Measurements from ENCODE around the gene SHISA7. TPM values are rescaled to one million over a fixed set of nuclear protein-coding genes. Genes with fewer than 3 reads are reported as not detected.

Gene SHISA7
- total and polyA plus RNA-seq, 11 donors = not detected

DNA sequence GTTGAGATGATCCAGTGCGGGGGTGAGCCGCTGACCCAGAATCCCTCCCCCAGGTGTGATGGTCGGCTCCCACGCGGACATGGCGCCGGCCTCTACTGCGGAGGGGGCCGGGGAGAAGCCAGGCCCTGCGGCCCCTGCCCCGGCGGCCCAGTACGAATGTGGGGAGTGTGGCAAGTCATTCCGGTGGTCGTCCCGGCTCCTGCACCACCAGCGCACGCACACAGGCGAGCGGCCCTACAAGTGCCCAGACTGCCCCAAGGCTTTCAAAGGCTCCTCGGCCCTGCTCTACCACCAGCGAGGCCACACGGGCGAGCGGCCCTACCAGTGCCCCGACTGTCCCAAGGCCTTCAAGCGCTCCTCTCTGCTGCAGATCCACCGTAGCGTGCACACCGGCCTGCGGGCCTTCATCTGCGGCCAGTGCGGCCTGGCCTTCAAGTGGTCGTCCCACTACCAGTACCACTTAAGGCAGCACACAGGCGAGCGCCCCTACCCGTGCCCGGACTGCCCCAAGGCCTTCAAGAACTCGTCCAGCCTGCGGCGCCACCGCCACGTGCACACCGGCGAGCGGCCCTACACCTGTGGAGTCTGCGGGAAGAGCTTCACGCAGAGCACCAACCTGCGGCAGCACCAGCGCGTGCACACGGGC is 38.2 kb upstream of the SHISA7 start:
- intact Hi-C loops (cut with DNase I) = no loop called here
- H3K4me3 ChIP-seq = no peak overlapping the region
- H3K27ac ChIP-seq = no peak overlapping the region
- H3K27me3 ChIP-seq = peaks cover 0 to 6% (median 0%) of the 10 kb centered on the region in 9 donors
- no peak for ATAC-seq
- H3K36me3 ChIP-seq = peaks cover 0 to 23% (median 10%) of the 10 kb centered on the region in 9 donors
- peaks cover 7 to 57% (median 38%) of the 10 kb centered on the region in 12 donors for H3K4me1 ChIP-seq
- WGBS, 4 donors = 94 to 96% (median 96%) methylated on average over 25 to 52 of the region's 52 CpGs
- H3K9me3 ChIP-seq = no peaks in the 10 kb centered on the region
- DNase-seq = peak in 1 of 5 donors; percentile 25
- TF ChIP-seq, protein P1, sequence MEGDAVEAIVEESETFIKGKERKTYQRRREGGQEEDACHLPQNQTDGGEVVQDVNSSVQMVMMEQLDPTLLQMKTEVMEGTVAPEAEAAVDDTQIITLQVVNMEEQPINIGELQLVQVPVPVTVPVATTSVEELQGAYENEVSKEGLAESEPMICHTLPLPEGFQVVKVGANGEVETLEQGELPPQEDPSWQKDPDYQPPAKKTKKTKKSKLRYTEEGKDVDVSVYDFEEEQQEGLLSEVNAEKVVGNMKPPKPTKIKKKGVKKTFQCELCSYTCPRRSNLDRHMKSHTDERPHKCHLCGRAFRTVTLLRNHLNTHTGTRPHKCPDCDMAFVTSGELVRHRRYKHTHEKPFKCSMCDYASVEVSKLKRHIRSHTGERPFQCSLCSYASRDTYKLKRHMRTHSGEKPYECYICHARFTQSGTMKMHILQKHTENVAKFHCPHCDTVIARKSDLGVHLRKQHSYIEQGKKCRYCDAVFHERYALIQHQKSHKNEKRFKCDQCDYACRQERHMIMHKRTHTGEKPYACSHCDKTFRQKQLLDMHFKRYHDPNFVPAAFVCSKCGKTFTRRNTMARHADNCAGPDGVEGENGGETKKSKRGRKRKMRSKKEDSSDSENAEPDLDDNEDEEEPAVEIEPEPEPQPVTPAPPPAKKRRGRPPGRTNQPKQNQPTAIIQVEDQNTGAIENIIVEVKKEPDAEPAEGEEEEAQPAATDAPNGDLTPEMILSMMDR (IDR thresholded peaks at IDR 0.05) = no peak
- no peak for TF ChIP-seq POLR2A (IDR thresholded peaks at IDR 0.05)

DNA sequence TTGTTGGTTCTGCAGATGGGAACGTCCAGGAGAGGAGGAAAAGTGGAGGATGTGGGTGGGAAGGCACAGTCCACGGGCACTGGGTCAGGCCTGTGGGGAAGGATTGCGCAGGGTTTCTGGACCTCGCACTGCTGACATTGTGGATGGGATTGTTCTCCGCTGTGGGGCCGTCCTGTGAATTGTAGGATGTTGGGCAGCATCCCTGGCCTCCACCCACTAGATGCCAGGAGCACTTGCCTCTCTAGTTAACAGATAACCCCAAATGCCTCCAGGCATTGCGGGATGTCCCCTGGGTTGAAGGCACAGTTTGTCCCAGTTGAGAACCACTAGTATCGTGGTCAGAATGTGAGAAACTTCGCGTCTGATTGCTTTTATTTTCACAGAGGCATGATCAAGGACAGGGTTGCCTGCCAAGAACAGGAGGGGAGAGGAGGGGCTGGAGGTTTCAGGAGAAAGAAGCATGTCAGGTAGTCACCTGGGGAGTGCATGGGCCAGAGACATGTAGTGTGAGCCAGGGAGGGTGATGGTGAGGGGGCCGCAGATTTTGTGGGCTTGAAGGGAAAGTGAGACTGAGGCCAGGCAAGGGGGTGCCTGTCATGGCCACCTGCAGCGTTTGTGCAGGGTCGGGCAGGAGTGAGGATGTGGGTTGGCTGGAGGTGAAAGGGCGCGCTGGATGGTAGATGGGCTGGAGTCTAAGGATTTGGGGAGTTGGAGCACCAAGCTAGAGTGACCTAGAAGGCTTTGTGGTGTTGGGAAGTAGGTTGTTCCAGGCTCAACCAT is 36.5 kb upstream of the SHISA7 start:
- intact Hi-C loops (cut with DNase I) = loop anchor here in 1 of 10 donors (5.0 kb wide), 1 partner anchor 153 kb away; no protein-coding TSS in a partner anchor
- Histone ChIP-seq H3K27ac (peak overlapping the region in 3 of 12 donors; percentile 11 to 21 (median 14)), H3K9me3 (no peaks in the 10 kb centered on the region), H3K27me3 (peaks cover 0 to under 1% (median 0%) of the 10 kb centered on the region in 9 donors), H3K36me3 (peaks cover 0 to 23% (median 10%) of the 10 kb centered on the region in 9 donors), H3K4me3 (no peak overlapping the region), H3K4me1 (peaks cover 7 to 48% (median 29%) of the 10 kb centered on the region in 12 donors)
- DNase-seq (peak in 1 of 5 donors; percentile 10), ATAC-seq (no peak)
- WGBS, 4 donors = 69 to 76% (median 72%) methylated on average over 14 to 15 of the region's 15 CpGs
- TF ChIP-seq, protein P1 (IDR thresholded peaks at IDR 0.05) = no peak
- no peak for TF ChIP-seq POLR2A (IDR thresholded peaks at IDR 0.05)

DNA sequence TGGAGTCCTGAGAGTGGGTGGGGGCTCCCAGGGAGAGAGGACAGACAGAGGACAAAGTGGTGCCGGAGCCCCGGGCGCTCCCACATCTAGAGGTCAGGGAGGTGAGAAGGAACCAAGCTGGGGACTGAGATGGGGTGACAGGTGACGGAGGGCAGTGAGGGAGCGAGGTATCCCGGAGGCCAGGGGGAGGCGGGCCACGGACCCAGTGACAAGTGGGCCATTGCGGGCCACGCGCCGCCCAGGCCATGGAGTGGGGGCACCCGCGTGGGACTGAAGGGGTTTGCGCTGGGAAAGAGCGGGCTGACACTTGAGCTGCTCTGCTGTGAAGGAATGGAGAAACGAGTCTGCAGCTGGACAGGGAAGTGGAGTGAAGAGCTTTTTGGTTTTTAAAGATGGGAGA is 35.9 kb upstream of the SHISA7 start:
- DNase-seq (peak in 1 of 5 donors; percentile 24), ATAC-seq (no peak)
- Histone ChIP-seq H3K4me3 (no peak overlapping the region), H3K4me1 (peaks cover 1 to 42% (median 23%) of the 10 kb centered on the region in 12 donors), H3K27me3 (no peaks in the 10 kb centered on the region), H3K9me3 (no peaks in the 10 kb centered on the region), H3K27ac (peak overlapping the region in 1 of 12 donors; percentile 11), H3K36me3 (peaks cover 0 to 23% (median 10%) of the 10 kb centered on the region in 9 donors)
- no peak for TF ChIP-seq POLR2A (IDR thresholded peaks at IDR 0.05)
- TF ChIP-seq, protein P1 (IDR thresholded peaks at IDR 0.05) = no peak
- intact Hi-C loops (cut with DNase I) = loop anchor here in 1 of 10 donors (5.0 kb wide), 1 partner anchor 153 kb away; no protein-coding TSS in a partner anchor
- 77 to 84% (median 81%) methylated on average over 17 of the region's 17 CpGs for WGBS, 4 donors

DNA sequence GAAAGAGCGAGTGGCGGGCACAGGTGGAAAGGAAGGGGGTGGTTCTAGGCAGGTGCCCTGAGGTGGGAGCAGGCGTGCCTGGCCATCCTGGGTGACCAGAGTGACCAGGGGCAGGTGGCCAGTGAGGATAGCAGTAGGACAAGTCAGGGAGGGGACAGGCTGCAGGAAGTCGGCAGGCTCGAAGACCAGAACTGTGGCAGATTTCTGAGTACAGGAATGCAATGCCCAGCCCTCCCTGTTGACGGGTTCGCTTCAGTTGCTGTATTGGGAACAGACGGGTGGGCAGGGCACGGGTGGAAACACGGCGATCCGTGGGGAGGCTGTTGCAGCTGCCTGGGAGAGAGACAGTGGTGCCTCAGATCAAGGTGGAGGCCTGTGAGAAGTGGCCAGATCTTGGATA is 35.3 kb upstream of the SHISA7 start:
- 83 to 86% (median 84%) methylated on average over 12 of the region's 12 CpGs for WGBS, 4 donors

More for the DNA sequence above, 35.3 kb upstream of the SHISA7 start:
- ATAC-seq (no peak), DNase-seq (peak in 1 of 5 donors; percentile 25)
- intact Hi-C loops (cut with DNase I) = loop anchor here in 1 of 10 donors (5.0 kb wide), 1 partner anchor 154 kb away; no protein-coding TSS in a partner anchor
- Histone ChIP-seq H3K27me3 (no peaks in the 10 kb centered on the region), H3K27ac (no peak overlapping the region), H3K4me3 (no peak overlapping the region), H3K4me1 (peaks cover 0 to 36% (median 19%) of the 10 kb centered on the region in 12 donors), H3K36me3 (peaks cover 0 to 23% (median 10%) of the 10 kb centered on the region in 9 donors), H3K9me3 (no peaks in the 10 kb centered on the region)
- no peak for TF ChIP-seq POLR2A (IDR thresholded peaks at IDR 0.05)
- TF ChIP-seq, protein P1 (IDR thresholded peaks at IDR 0.05) = no peak

All from heart left ventricle (tissue), 16 donors.